NT2/D1 (cell line): ENCODE results near the gene OR7C2.

ENCODE experiments used
- SUZ12 ChIP-seq: IDR thresholded peaks from 2 replicates; pipeline ENCODE4 v1.6.1; 2011; ENCODE audit not compliant: insufficient read length, insufficient read depth; ENCODE audit errors: extremely low read depth
- YY1 ChIP-seq: IDR thresholded peaks from 2 replicates; pipeline ENCODE4 v1.6.1; 2011; ENCODE audit not compliant: insufficient read length, insufficient read depth
- ZNF274 ChIP-seq: IDR thresholded peaks from 2 replicates; pipeline ENCODE4 v1.6.1; 2011; ENCODE audit warnings: mild to moderate bottlenecking, low read depth, low read length

DNA sequence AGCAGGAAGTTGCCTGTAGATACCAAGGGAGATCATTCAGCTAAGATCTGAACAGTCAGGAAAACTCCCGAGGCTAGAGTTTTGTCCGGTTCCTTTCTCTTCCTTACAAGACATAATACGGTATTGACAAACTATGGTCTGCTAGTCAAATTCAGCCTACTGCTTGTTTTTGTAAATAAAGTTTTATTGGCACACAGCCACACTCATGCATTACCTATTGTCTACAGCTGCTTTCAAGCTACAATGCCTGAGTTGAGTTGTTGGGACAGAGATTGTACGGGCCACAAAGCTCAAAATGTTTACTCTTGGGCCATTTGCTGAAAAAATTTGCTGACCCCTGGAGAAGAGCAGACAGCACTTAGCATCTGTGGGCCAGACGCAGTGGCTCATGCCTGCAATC, 35.8 kb downstream of the OR7C2 start:
- no peak for TF ChIP-seq YY1
- TF ChIP-seq ZNF274: no peak
- TF ChIP-seq SUZ12: no peak
